Measurements from ENCODE around the gene CNOT6L.

DNA sequence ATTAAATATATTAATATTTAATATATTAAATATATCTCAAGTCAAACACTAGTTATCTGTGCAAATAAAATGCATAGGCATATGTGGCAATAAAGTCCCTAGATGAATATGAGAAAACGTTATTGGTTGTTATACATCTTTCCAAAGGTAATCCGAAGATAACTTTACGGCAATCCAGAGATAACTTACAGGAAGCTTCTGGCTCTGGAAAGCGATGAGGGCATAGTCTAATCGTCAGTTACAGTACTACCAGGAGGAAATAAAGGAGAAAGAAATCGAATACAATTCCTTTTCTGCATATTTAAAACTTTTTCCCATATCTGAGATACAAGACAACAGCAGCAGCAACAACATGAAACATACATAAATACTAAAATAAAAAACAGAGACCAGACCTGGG lies 35.3 kb downstream of the CNOT6L start:
- TF ChIP-seq POLR2AphosphoS5 (IDR thresholded peaks at IDR 0.05; ENCODE audit: low read depth, low read length) (no peak), SIN3A (IDR thresholded peaks at IDR 0.05; ENCODE audit: borderline replicate concordance, insufficient read depth, low read length) (no peak)
- TF ChIP-seq, protein P1, sequence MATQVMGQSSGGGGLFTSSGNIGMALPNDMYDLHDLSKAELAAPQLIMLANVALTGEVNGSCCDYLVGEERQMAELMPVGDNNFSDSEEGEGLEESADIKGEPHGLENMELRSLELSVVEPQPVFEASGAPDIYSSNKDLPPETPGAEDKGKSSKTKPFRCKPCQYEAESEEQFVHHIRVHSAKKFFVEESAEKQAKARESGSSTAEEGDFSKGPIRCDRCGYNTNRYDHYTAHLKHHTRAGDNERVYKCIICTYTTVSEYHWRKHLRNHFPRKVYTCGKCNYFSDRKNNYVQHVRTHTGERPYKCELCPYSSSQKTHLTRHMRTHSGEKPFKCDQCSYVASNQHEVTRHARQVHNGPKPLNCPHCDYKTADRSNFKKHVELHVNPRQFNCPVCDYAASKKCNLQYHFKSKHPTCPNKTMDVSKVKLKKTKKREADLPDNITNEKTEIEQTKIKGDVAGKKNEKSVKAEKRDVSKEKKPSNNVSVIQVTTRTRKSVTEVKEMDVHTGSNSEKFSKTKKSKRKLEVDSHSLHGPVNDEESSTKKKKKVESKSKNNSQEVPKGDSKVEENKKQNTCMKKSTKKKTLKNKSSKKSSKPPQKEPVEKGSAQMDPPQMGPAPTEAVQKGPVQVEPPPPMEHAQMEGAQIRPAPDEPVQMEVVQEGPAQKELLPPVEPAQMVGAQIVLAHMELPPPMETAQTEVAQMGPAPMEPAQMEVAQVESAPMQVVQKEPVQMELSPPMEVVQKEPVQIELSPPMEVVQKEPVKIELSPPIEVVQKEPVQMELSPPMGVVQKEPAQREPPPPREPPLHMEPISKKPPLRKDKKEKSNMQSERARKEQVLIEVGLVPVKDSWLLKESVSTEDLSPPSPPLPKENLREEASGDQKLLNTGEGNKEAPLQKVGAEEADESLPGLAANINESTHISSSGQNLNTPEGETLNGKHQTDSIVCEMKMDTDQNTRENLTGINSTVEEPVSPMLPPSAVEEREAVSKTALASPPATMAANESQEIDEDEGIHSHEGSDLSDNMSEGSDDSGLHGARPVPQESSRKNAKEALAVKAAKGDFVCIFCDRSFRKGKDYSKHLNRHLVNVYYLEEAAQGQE (IDR thresholded peaks at IDR 0.05; ENCODE audit: insufficient read depth in 1 of 2, low read depth in 2 of 2, low read length in 2 of 2), result no peak
